ENCODE data around the gene ALOXE3. TPM values are rescaled to one million over a fixed set of nuclear protein-coding genes. Genes with fewer than 3 reads are reported as not detected.

The ALOXE3 gene
- total and polyA plus RNA-seq, 4 donors: 0.12 to 0.68 (median 0.28) TPM; not detected in 1

DNA sequence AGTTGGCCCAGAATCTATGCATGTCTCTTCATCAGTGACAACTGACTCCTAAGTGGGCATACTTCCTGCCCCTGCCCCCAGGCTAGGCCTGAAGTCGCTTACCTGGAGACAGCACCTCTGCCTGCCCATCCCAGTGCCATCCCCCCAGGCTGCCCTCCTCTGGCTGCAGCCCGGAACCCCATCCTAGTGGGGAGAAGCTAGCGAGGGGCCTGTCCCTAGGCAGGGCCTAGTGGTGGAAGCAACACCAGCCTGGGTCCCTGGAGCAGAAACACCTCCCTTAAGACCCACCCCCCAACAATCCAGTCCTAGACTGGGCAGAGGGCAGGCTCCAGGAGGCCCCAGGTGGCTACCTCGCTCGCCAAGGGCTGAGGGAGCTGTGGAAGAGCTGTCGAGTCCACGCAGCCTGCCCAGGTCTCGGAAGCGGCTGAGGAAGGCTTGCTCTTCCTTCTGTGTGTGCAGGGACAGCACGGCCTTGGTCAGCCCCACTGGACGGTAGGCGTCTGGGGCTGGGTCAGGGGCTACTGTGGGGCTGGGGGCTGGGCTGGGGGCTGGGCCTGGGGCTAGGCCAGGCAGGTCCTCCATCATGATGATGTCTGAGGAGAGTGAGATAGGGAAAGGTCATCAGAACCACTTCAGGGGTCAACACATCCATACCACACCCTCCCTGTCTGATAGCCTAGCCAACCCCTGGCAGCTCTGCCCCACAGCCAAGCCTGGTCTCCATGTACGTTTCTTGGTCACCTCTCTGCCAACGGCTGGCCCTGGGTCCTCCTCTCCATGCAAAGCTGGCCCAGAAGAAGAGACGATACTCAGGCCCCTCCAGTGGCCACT, 26.3 kb upstream of the ALOXE3 start:
- Histone ChIP-seq H3K9ac (ENCODE audit: insufficient read depth in 1 of 2, low read length in 2 of 2) (no peak overlapping the region), H3K36me3 (ENCODE audit: control insufficient read depth in 4 of 4, insufficient read depth in 4 of 4, low read length in 4 of 4) (peaks cover 45 to 90% (median 66%) of the 10 kb centered on the region in 4 donors), H3K27ac (ENCODE audit: low read depth in 1 of 2, low read length in 1 of 2) (no peak overlapping the region), H3K4me1 (ENCODE audit: control insufficient read depth in 5 of 5, insufficient read depth in 5 of 5, low read length in 5 of 5) (no peaks in the 10 kb centered on the region), H3K27me3 (ENCODE audit: control insufficient read depth in 3 of 3, insufficient read depth in 3 of 3, low read length in 2 of 3) (no peaks in the 10 kb centered on the region), H3K9me3 (ENCODE audit: control insufficient read depth in 4 of 4, insufficient read depth in 3 of 4, low read length in 3 of 4) (no peaks in the 10 kb centered on the region), H3K4me3 (no peak overlapping the region)
- TF ChIP-seq, protein P1, sequence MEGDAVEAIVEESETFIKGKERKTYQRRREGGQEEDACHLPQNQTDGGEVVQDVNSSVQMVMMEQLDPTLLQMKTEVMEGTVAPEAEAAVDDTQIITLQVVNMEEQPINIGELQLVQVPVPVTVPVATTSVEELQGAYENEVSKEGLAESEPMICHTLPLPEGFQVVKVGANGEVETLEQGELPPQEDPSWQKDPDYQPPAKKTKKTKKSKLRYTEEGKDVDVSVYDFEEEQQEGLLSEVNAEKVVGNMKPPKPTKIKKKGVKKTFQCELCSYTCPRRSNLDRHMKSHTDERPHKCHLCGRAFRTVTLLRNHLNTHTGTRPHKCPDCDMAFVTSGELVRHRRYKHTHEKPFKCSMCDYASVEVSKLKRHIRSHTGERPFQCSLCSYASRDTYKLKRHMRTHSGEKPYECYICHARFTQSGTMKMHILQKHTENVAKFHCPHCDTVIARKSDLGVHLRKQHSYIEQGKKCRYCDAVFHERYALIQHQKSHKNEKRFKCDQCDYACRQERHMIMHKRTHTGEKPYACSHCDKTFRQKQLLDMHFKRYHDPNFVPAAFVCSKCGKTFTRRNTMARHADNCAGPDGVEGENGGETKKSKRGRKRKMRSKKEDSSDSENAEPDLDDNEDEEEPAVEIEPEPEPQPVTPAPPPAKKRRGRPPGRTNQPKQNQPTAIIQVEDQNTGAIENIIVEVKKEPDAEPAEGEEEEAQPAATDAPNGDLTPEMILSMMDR (IDR thresholded peaks at IDR 0.05; ENCODE audit: control extremely low read depth, extremely low read depth): no peak
- 94 to 95% methylated on average over 15 of the region's 15 CpGs for WGBS, 2 donors
- DNase-seq (no peak), ATAC-seq (ENCODE audit: insufficient read depth, low FRiP score) (no peak)

DNA sequence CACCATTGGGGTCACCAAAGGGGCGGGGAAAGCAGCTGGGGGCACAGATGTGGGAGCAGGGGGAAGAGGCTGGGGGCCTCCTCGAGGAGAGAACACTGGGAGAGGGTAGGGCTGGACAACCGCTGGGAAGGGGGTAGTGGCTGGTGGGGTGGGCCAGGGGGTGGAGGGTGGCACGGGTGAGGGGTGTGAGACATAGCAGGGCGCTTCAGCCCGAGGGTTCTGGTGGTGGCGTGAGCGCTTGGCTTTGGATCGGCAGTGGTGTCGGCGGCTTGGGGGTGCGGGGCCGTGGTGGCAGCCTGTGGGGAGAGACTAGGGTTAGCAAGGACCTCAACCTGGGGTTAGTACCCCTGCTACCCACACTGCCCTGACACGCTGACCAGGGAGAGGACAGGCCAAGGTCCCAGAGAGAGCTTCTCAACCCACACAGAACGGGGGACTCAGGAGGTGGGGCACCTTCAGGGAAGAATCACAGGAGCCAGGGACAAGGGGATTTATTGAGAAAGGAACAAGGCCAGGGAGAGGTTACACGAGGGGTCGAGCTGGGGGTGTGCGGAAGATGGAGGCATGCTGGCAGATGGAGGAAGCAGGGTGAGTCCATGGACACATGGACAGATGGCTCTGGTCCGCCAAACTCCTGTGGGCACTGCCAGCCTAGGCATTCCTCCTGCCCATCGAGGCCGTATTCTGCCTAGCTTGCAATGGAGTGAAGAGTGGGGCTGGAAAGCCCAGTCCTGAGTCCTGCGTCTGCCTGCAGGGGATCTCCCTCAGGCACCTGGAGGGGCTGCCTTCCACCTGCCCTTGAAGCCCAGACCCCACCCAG, 25.5 kb upstream of the ALOXE3 start:
- Histone ChIP-seq H3K27ac (ENCODE audit: low read depth in 1 of 2, low read length in 1 of 2) (no peak overlapping the region), H3K9me3 (ENCODE audit: control insufficient read depth in 4 of 4, insufficient read depth in 3 of 4, low read length in 3 of 4) (no peaks in the 10 kb centered on the region), H3K27me3 (ENCODE audit: control insufficient read depth in 3 of 3, insufficient read depth in 3 of 3, low read length in 2 of 3) (no peaks in the 10 kb centered on the region), H3K9ac (ENCODE audit: insufficient read depth in 1 of 2, low read length in 2 of 2) (no peak overlapping the region), H3K4me3 (no peak overlapping the region), H3K4me1 (ENCODE audit: control insufficient read depth in 5 of 5, insufficient read depth in 5 of 5, low read length in 5 of 5) (peaks cover 0 to 1% (median 0%) of the 10 kb centered on the region in 5 donors), H3K36me3 (ENCODE audit: control insufficient read depth in 4 of 4, insufficient read depth in 4 of 4, low read length in 4 of 4) (peaks cover 39 to 86% (median 61%) of the 10 kb centered on the region in 4 donors)
- WGBS, 2 donors: 94 to 95% methylated on average over 22 of the region's 22 CpGs
- no peak for DNase-seq
- ATAC-seq (ENCODE audit: insufficient read depth, low FRiP score): no peak
- TF ChIP-seq, protein P1 (IDR thresholded peaks at IDR 0.05; ENCODE audit: control extremely low read depth, extremely low read depth): no peak

DNA sequence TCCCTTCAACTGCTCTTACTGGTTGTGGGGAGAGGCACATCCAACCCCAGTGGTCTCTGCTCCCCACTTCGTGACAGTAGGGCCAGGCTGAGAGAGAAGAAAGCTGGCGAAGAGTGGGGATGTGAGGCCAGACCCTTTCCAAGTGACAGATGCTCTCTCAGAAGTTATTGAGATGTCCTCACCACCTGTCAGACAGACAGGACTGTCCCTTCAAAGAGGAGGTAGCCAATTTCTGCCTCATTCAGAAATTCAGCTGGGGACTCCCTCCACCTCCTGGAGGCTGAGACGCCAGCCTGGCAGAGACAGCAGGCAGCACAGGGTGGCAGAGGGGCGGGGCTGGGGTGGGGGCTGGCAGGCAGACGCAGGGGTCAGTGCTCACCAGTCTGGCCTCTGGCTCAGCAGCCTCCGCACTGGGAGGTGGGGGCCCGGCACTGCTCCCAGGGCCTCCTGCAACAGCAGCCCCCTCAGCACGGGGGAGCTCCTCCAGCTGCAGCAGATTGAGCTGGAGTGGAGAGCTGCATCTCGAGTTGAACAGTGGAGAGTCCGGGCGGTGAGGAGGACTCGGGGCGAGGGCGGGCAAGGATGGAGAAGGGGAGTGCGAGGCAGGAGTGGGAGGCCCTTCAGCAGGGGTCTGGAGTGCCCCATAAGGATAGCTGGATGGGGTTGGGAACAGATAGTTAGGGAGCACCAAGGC, 24.7 kb upstream of the ALOXE3 start:
- Histone ChIP-seq H3K4me3 (no peak overlapping the region), H3K27ac (ENCODE audit: low read depth in 1 of 2, low read length in 1 of 2) (no peak overlapping the region), H3K9me3 (ENCODE audit: control insufficient read depth in 4 of 4, insufficient read depth in 3 of 4, low read length in 3 of 4) (no peaks in the 10 kb centered on the region), H3K36me3 (ENCODE audit: control insufficient read depth in 4 of 4, insufficient read depth in 4 of 4, low read length in 4 of 4) (peaks cover 35 to 79% (median 57%) of the 10 kb centered on the region in 4 donors), H3K27me3 (ENCODE audit: control insufficient read depth in 3 of 3, insufficient read depth in 3 of 3, low read length in 2 of 3) (no peaks in the 10 kb centered on the region), H3K9ac (ENCODE audit: insufficient read depth in 1 of 2, low read length in 2 of 2) (no peak overlapping the region), H3K4me1 (ENCODE audit: control insufficient read depth in 5 of 5, insufficient read depth in 5 of 5, low read length in 5 of 5) (peaks cover 0 to 4% (median 2%) of the 10 kb centered on the region in 5 donors)
- WGBS, 2 donors: 87 to 94% methylated on average over 14 to 15 of the region's 15 CpGs
- TF ChIP-seq, protein P1 (IDR thresholded peaks at IDR 0.05; ENCODE audit: control extremely low read depth, extremely low read depth): no peak
- ATAC-seq (ENCODE audit: insufficient read depth, low FRiP score) (no peak), DNase-seq (no peak)

Measured in lung (tissue), 12 donors.